RCC 7860 (cell line): ENCODE results near the gene ASCL5.

Source experiments
- DNase-seq: peaks from one replicate; pipeline ENCODE4 v3.0.0-alpha.2; 2015; ENCODE audit warnings: low spot score
- FAIRE-seq: peaks from 2 replicates; lab custom pipeline; 2012; peaks lifted over from hg19 to GRCh38; lab: Jason Lieb, UNC

The ASCL5 gene

DNA sequence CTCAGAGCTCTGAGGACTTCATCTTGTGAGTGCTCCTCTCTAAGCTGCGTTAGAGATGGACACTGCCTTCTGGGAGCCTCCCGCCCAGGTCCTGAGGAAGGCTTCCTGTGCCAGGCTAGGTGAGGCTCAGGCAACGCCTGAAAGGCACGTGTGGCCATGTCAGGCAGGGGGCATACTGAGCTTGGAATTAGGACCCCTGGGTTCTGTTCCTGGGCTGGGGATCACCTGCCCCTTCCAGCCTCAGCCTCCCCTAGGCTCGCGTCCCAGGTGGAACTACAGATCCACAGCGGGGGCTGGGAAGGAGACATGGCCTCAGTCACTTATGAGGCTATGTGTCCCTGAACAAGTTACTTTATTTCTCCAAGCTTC lies 10.0 kb upstream of the ASCL5 start:
- FAIRE-seq (no peak), DNase-seq (no peak)

DNA sequence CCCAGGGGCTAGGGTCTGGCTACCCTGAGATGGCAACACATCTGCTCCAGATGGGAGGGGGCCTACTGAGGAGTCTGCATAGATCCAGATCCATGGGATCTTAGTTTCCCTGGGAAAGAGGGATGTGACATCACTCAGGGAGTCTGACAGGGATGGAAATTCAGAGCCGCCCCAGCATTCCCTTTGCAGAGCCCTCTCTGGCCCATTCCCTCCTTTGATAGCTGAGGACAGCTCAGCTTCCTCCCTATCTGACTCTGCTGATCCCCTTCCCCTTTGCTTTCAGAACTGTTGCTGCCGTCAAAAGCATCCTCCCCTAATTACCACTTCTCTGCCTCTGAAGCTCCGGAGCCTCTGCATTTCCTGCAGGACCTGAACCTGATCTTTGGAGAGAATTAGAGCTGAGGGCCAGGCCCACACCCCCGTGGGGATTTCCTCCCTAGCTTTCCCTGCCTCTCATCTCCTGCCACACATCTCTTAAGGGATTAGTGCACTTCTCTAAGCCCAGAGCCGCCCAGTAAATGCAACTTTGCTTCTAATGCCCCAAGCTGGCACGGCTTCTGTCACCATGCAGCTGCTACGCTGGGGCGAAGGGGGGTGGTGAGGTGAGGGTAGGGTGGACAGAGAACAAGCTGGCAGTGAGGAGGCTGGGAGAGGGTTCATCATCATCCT lies 9.5 kb upstream of the ASCL5 start:
- no peak for FAIRE-seq

DNA sequence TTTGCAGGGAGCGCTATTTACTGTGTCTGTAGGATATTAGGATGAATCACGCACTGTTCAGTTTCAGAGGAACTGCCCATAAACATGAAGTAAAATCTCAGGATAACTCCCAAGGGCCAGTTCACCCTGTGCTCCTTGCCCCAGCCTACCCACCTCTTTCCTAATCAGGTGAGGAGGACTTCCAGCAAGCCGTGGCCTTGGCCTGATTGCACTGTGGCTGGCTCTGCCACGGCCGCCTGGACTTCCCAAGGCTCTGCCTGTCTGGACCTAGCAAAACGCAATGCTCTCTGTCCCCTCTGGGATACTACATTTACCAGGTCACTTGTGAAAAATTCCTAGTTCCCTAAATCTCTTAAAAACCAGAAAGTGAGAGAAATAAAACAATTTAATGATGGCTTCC lies 7.4 kb upstream of the ASCL5 start:
- FAIRE-seq (no peak), DNase-seq (no peak)

More for the DNA sequence above, 9.5 kb upstream of the ASCL5 start:
- DNase-seq = no peak

DNA sequence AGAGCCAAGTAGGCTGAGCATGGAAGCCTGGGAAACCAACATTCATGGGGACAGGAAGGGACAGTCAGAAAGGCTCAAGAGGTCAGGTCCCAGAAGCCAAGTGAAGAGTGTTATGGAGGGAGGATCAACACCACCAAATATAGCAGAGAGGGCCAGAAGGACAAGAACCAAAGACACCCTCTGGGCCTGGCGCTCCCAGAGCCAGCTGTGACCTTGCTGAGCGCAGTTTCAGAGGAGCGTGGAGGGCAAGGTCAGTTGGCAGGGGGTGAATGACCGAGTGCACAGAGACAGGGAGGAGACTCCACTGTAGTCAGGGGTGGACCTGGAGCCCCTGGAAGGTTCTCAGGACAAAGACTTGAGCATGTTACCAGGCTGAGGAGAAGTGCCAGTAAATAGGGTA lies 4.4 kb upstream of the ASCL5 start:
- FAIRE-seq (no peak), DNase-seq (no peak)

DNA sequence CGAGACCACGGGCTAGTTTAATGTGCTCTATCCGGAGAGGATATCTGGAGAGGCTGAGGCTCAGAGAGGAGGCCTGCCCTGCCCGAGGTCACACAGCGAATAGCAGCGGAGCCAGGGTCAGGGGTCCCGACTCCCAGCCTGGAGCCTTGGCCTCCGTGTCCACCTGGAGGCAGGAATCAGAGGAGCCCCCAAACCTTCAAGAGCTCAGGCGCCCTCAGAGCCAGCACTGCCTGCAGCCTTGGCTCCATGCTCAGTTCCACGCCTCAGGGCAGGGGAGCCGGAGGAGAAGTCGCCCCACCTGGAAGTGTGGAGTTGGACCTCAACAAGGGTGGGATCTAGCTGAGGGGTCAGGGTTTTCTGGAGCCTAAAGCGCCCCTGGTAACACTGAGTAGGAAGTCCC lies 2.0 kb upstream of the ASCL5 start:
- FAIRE-seq = no peak
- no peak for DNase-seq

DNA sequence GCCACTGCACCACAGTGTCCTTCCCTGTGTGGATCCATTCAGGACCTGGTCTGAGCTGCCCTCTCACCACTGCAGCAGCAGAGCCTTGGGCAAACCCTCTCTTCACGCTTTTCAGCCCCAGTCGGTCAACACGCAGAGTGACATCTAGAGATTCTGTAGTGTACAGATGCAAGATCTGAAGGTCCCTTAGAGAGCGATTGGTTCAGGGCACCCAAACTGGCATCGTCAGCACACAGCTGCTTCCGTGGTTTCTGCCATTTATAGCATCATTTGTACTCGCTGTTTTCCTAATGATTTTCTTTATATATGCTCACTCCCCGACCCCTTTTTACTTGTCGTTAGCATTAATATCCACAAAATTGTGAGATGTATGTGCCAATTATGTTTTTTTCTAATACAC lies 1.5 kb upstream of the ASCL5 start:
- FAIRE-seq = no peak
- DNase-seq = no peak

DNA sequence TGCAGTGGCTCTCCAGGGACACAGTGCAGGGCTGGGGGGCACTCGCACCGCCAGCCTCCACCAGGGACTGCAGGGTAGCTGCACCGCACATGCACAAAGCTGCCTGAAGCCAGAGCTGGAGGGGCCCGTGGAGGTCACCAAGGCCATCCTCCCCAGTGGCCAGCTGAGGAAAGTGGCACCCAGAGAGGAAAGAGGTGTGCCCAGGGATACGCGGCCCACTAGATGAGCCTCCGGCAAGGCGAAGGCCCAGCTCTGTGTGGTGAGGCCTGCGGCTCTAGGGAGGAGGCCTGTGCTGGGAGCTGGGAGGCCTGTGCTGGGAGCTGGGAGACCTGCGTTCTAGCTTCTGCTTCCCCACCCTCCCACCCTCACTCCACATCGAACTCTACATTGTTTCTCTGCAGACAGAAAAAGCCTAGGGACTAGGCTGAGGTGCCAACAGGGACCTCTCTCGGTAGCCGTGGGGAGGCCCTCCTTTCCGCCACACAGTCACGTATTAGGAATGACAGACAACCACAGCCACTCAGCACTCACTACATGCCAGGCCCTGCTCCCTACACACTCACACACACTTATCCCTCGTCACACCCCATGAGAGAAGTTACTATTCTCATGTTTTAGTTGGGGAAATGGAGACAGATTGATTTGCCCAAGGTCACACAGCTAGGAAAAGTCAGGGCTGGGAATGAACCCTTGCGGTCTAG lies 921 bp upstream of the ASCL5 start:
- FAIRE-seq (no peak), DNase-seq (peak; percentile 8)

DNA sequence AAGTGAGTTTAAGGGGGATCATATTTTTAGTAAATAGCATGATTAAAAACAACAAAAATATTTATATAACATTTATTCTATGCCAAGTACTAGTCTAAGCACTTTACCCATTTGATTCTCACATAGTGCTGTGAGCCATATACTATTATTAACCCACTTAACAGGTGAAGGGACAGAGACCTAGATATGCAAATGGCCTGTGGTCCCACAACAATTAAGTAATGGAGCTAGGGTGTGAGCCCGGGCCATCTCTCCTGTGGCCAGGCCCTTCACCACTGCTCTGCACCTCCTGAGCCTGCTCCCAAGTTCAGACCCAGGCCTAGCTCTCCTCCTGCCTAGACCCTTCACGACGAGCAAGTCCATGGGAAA lies 537 bp downstream of the ASCL5 start:
- FAIRE-seq (no peak), DNase-seq (no peak)

DNA sequence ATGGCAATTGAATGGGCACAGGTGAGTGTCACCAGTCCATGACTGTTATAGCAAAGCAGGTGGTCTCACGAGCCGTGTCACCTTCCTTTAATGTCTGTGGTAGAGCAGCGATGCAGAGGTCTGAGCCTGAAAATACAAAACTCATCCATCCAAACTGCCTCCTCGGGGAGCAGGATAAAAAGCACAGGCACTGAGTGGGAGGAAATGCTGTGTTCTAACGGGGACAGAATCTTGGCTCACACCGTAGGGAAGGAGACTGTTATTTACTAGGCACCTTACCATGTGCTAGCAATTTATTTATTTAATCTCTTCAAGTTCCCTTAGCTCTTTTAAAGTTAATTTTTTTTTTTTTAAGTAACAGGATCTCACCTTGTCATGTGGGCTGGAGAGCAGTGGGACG lies 1.2 kb downstream of the ASCL5 start:
- FAIRE-seq (no peak), DNase-seq (no peak)

DNA sequence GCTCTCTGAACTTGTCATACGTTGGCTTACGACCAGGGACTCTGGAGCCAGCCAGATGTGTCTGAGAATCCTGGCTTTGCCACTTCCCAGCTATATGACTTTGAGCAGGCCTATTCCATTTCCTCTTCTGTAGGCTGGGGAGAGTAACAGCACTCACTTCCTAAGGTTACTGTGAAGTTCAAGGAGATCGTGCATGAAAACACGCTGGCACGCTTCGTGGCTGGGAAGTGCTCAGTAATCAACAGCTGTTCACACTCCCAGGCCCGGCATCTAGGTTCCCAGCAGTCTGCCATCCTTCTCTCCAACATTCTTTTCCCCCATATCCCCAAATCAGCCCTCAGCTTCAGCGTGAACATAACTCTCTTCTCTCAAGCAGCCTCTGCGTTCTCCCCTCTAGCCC lies 2.0 kb downstream of the ASCL5 start:
- no peak for FAIRE-seq
- DNase-seq = no peak

DNA sequence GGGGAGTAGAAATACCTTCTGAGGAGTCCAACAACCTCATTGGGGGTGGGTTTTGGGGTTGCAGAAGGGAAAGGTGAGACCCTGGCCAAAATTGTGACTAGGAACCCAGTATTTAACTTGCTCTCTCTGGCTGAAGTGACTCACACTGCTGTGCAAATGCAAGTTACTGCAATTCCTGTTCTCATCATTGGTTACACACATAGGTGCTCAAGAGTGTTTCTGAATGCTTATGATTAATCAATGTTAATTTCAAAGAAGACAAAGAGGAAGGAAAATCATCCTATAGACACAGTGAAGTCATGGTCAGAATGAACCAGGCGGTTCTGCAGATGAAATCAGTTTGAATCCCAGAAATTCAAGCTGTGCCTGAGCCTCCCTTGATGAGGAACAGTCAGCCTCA lies 3.1 kb downstream of the ASCL5 start:
- FAIRE-seq (no peak), DNase-seq (no peak)

DNA sequence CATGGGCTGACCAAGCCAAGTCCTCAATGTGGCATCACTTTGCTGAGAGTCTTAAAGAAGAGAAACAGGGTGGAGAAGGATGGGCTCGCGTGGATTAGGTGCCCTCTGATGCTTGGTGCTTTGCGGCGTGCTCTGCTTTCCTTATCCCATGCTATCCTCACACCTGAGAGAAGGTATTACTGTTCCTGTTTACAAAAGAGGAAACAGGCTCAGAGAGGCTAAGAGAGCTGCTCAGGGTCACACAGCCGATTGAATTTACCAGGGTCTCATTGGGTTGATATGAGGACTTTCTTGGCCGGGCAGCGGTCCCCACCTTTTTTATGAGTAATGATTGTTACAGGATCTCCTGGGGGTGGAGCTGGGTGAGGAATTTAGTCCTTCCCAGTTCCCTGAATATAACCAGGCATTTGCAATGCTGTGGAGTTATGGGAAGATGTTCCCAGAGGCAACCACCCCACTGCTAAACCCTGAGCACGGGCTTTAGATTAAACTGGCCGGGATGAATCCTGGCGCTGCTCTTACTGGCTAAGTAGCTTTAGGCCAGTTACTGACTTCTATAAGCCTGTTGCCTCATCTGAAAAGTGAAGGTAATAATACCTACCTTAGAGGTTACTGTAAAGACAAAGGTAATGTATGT lies 4.5 kb downstream of the ASCL5 start:
- DNase-seq (no peak), FAIRE-seq (no peak)

DNA sequence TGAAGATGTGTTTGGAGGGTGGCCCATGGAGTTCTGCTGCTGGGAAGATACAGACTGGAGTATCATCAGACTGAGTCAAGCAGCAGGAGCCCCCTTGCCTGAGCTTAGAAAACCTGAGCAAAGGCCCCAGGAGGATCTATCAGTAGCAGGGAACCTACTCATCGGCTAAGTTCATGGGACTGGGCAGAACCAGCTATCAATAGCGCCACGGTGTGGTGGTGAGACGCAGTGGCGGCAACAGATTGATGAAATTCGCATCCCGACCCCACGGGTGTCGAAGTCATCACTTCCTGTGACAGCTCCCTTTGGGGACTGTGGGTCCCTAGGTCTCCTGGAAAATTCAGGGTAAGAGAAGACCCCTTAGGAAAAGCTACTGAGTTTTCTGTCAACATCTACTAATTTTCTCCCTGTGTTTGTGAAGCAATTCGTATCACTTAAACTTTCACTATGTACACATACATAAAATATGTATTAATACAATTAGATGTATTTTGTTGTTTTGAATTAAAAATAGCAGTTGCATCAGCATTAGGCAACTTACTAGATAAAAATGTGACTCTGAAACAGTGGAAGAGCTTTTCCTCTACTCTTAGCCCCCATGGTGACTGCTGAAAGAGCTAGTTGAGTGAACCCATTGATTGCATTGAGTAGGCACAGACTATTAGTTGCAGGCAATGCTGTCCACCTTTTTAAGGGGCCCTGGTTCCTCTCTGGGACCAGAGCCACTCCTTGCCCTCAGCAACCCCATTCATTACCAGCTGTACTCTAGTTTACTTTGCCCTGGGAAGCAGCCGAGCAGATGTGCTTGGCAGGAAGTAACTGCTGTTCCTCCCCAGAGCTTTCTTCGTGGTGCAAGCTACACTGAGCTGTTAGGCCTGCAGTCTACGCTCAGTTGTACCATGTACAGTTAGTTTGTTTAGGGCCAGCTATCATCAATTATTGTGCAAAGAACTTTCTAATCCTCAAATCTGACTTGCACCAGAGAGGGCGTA lies 7.5 kb downstream of the ASCL5 start:
- FAIRE-seq (no peak), DNase-seq (peak; percentile 31)

DNA sequence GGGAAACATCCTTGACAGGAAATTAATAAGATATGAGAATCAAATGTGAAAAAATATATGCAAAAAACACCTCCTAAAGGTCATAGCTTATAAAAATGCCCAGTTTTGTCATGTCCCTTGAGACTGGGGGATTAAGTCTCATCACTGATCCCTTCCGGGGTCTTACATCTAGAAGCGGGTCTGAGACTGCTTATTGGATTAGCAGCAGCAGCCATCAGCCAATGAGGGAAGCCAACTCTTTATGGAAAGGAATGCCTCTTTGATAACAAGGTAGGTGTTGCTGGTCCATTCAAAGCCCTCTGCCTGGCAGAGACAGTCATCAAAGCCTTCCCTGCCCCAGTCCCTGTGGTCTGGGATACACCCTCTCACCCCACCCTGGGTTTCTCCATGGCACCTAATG lies 10.9 kb downstream of the ASCL5 start:
- FAIRE-seq (no peak), DNase-seq (no peak)

DNA sequence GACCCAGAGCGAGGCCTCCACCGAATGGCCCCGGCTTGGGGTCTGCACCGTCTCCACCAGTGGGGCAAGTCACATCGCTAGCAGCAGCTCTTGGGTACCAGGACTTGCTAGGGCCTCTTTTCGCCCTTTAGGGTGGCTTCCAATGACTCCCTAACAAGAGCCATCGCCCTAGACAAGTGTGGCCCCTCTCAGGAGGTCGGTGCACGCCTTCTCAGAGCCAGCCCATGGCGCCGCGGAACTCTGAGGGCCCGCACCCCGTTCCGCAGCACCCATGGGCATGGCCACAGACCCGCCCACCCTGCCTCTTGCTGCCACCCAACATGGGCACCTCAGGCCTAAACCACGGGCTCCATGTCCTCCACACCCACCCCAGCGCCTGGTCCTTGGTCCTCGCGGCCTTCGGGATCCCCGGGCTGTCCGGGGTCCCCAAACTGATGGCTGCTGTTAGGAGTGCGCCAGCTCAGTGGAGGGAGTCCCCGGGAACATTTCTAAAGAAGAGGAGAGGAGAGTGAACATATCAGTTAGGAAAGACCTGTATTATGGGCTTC lies 11.5 kb downstream of the ASCL5 start:
- no peak for FAIRE-seq
- no peak for DNase-seq

DNA sequence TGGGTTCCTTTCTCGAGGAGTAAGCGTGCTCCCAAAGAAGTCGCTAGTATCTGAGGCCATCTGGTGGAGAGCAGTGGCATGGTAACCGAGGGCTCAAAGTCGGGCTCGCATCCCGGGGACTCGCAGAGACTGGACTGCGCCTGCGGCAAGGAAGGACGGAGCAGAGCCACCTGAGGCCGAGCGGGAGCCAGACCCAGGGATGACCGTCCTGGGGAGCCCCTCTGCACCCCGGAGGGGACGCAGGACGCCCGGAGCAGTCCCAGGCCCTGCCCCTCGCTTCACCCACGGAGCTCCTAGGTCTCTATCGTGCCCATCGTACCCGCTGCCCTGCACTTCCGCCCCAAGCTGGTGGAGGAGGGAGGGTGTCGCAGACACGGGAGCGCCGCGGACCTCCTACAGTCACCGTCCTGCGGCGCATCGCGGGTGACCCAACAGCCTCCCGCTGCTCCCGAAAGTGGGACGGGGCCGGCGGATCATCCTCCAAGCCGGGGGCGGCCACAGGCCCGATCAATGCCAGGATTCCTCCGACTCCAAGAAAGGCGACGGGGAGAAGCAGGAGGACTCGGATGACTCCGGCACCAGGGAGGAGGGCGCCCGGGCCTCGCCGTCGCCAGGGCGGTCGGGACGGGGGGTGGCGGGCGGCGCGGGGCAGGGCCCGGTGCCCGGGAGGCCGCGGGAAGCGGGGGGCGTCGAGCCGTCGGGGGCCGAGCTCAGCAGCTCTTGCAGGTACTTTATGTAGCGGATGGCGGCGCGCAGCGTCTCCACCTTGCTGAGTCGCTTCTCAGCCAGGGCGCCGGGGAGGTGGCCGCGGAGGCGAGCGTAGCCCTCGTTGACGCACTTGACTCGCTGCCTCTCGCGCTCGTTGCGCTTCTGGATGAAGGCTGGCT lies 12.5 kb downstream of the ASCL5 start:
- peak; percentile 79 for FAIRE-seq
- peak; percentile 90 for DNase-seq

DNA sequence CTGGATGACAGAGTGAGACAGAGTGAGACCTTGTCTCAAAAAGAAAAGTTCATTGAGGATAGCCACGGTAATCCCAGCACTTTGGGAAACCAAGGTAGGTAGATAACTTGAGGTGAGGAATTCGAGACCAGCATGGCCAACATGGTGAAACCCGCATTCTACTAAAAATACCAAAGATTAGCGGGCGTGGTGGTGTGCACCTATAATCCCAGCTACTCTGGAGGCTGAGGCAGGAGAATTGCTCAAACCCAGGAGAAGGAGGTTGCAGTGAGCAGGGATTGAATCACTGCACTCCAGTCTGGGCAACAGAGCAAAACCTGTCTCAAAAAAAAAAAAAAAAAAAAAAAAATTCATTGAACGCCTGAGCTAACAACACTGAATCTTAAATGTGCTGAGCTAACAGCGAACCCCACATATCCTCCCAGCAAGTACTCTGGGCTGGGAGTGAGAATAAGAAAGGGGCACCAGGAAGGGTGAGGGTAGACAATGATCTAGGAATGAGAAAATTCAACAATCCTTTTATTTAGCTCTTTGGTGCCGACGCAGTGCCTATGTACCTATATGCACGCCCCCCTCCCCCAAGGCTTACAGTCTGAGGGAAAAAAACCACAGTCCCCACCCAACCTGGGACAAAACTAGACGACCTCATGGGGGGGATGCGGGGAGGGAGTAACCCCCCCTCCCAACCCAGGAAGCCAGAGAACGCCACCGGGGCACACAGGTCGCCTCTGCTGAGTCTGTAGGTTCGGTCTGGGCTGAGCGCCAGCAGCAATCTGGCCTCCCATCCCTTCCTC lies 13.3 kb downstream of the ASCL5 start:
- DNase-seq (no peak), FAIRE-seq (no peak)

DNA sequence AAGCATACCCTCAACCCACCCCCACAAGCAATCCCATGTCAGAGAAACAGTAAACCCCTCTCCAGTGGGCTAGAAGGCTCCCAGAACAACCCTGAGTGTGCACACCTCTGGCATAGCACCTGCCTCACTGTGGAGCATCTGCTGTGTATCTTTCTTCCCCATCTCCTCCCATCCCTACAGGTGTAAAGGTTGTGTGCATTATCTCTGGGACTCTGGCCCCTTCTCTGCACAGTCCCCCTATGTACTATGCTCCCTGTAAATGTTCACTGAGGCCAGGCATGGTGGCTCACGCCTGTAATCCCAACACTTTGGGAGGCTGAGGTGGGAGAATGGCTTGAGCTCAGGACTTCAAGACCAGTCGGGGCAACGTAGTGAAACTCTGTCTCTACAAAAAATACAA lies 14.1 kb downstream of the ASCL5 start:
- no peak for FAIRE-seq
- no peak for DNase-seq

DNA sequence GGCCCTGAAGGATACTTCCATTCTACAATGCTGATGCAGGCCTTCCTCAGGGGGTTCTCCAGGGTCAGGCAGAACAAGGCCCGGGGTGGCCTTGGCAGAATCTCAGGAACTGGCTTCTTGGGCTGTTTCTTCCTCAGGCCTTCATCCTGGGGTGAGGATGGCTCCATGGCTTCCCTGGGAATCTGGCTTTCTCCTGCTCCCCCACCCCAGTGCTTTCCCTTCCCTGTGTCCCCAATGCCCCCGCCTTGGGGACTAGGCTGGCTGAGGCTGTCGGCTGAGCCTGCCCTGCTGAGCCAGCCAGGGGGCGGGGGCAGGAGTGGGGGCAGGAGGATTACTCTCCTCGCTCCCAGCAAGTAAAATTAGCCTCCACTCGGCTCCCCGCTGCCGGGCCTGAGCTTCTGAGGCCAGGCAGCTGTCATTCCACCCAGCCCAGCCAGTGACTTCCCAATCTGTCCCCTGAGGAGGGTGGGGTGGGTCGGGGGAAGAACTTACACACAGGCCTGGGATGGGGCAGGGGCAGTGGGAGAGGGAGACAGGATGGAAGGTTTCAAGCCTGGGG lies 14.7 kb downstream of the ASCL5 start, which contains the start of gene CACNA1S:
Gene CACNA1S, minus strand, starts transcription at position 254 of the 559 bp plus-strand sequence. Its CDS starts 87 bp downstream, at position 167.
- DNase-seq (no peak), FAIRE-seq (no peak)
